ENCODE data around the gene PDGFD. TPM values are rescaled to one million over a fixed set of nuclear protein-coding genes. Genes with fewer than 3 reads are reported as not detected.
"Not testable (repeated sequence)": the region's sequence is repeated elsewhere in the genome, so short reads cannot be mapped to it uniquely, and the experiment has no call there.

The PDGFD gene
- total RNA-seq, 1 donor from 2014 or later, result 10.0 TPM

DNA sequence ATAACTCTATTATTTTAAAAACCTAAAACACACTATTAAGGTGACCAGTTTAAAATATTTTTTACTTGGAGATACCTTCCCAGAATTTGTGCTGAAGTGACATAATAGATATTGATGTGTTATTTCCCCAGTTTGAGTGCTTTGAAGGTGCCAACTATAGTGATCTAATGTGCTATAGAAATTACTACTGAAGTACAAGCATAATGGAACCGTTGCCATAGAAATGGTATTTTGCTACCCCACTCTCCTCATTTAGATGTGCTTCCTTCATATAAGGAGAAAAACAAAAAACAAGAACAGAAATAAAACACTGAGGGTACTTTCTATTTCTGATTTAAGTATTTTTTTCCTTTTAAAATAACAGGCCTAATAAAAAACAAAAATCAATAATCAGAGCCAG lies 108.4 kb downstream of the PDGFD start:
- no peak for DNase-seq (ENCODE audit: low read depth, low spot score)

DNA sequence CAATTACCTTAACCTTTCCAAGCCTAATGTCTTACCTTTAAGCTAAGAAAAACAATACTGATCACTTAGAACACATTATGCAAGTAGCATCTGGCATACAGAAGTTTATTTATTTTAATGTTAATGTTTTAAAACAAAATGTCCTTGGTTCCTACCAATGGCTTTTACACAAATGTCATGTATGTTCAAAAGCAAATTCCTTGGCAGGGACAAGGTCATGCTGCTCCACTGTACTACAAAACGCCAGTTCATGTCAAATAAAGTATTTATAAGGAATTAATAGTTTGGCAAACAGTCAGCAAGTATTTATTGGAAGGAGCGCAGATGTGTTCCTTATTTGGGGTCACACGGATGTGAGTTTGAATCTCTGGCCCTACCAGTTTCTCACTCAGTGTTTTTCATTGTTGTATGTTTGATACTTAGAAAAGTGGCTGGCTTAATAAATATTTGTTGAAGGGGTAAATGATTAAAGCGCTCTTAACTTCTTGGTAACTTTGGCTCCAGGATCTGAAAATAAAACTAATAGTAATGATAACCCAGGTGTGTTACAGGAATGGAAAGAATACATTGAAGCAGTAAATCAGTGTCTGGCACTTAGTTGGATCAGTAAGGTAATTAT lies 108.9 kb downstream of the PDGFD start:
- no peak for DNase-seq (ENCODE audit: low read depth, low spot score)

- no peak for DNase-seq (ENCODE audit: low read depth, low spot score)
These were observed 110.0 kb downstream of the PDGFD start for GRCh38 chr11:104053743-104054478.

DNA sequence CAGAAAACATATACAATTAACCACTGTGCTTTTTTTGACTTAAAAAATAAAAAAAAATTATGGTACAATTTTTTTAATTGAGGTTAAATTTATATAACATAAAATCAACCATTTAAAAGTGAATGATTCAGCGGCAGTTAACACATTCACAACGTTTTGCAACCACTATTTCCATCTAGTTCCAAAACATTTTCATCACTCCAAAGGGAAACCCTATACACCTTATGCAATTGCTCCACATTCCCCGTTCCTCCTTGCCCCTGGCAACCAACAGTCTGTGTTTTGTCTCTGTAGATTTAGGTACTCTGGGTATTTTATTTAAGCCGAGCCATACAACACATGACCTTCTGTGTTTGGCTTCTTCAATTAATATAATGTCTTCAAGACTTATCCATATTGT lies 112.2 kb downstream of the PDGFD start:
- DNase-seq (ENCODE audit: low read depth, low spot score), result no peak

GRCh38 chr11:104049116-104049515 lies 114.8 kb downstream of the PDGFD start:
- DNase-seq (ENCODE audit: low read depth, low spot score), result no peak

DNA sequence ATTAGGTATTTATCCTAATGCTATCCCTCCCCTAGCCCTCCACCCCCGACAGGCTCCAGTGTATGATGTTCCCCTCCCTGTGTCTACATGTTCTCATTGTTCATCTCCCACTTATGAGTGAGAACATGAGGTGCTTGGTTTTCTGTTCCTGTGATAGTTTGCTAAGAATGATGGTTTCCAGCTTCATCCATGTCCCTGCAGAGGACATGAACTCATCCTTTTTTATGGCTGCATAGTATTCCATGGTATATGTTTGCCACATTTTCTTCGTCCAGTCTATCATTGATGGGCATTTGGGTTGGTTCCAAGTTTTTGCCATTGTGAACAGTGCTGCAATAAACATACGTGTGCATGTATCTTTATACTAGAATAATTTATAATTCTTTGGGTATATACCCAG lies 117.1 kb downstream of the PDGFD start:
- DNase-seq (ENCODE audit: low read depth, low spot score), result not testable (repeated sequence)

GRCh38 chr11:104046331-104046730 lies 117.6 kb downstream of the PDGFD start:
- no peak for DNase-seq (ENCODE audit: low read depth, low spot score)

DNA sequence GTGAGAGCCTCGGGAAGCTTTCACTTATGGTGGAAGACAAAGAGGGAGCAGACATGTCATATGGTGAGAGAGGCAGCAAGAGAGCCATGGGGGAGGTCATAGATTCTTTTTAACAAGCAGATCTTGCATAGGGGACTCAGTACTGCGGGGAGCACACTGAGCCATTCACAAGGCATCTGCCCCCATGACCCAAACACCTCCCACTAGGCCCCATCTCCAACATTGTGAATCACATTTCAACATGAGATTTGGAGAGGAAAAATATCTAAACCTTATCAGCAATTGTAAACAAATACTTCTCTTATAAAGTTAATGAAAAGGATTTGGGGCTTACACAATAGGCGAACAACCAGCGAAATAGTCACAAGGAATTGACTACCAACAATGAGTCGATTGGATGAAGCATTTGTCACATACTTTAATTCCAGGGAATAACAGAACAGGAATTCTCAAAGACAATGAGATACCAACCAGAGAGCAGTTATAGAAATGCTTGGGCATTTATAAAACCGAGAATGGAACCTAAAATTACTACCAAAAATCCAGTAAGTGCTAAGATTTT lies 120.2 kb downstream of the PDGFD start:
- no peak for DNase-seq (ENCODE audit: low read depth, low spot score)

DNA sequence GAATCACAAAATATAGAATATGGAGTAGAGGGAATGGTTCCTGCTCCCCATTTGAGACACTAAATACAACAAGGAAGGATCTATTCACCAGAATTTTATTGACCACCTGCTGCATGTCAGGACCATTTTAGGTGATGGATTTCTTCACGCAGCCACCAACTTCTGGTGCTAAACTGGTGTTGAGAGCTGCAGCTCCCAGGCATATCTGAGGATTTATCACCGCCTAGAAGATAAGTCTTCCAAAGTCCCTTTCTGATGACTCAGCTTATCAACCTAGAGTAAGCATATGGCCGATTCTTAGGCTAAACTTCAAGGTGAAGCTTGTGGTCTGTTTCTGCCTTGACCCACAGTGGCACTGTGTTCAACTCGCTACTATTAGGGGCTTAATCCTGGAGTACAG lies 120.8 kb downstream of the PDGFD start:
- no peak for DNase-seq (ENCODE audit: low read depth, low spot score)

DNA sequence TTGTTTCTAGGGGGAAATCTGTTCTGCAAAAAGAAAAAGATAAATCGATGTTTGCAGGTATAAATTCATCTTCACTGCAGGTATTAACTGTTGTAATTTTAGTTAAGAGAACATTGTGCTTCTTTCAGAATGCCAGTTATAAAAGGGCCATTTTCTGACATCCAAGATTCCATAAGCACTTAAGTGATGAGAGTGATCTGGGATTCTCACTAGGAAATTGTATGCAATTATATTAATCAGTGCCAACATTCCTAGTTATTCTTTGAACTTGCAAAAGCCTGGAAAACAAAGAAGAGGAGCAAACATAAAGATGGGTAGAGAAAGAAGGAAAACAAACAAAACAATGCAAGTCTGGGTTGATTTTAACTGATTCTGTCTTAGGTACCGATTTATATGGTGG lies 122.2 kb downstream of the PDGFD start:
- no peak for DNase-seq (ENCODE audit: low read depth, low spot score)

DNA sequence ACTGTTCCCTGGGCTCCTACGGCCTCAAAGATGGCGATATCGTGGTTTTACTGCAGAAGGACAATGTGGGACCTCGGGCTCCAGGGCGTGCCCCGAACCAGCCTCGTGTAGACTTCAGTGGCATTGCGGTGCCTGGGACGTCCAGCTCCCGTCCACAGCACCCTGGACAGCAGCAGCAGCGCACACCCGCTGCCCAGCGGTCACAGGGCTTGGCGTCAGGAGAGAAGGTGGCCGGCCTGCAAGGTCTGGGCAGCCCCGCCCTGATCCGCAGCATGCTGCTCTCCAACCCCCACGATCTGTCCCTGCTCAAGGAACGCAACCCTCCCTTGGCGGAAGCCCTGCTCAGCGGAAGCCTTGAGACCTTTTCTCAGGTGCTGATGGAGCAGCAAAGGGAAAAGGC lies 127.0 kb downstream of the PDGFD start:
- no peak for DNase-seq (ENCODE audit: low read depth, low spot score)

DNA sequence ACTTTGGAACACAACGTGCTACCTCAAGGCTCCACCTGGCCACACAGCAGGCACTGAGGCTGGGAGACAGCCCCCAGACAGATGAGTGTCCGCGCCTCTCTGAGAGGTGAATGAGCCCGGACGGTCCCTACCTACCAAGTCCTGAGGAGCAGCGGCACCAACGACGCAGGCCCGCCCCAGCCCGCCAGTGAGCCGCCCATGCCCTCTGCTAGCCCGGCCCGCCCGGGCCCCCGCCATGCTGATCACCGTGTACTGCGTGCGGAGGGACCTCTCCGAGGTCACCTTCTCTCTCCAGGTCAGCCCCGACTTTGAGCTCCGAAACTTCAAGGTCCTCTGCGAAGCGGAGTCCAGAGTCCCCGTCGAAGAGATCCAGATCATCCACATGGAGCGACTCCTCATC lies 127.4 kb downstream of the PDGFD start, which contains the start of gene DDI1:
DDI1 (plus strand) TSS at position 53 of the 400 bp plus-strand sequence; CDS start at position 236, 183 bp downstream.
- DNase-seq (ENCODE audit: low read depth, low spot score), result no peak

- DNase-seq (ENCODE audit: low read depth, low spot score), result no peak
These were observed 130.4 kb downstream of the PDGFD start for GRCh38 chr11:104033561-104033960.

DNA sequence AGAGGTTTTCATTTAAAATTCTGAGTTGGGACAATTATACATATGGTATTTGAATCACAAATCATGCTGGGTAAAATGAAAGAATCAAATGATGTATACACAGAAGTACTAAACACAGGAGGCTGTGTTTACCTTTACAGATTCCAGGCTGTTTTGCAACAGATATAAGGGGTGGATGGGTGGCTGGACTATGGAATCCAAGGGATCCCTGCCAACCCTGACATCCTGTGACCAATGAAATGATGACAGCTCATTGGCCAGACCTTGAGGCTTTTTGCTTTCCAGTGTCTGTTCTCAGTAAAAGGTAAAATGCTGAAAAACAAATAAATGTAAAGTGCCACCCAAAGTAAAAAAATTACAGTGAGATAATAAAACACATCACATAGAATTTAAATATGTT lies 130.8 kb downstream of the PDGFD start:
- DNase-seq (ENCODE audit: low read depth, low spot score), result no peak

- no peak for DNase-seq (ENCODE audit: low read depth, low spot score)
These were observed 135.3 kb downstream of the PDGFD start for GRCh38 chr11:104028476-104029263.

DNA sequence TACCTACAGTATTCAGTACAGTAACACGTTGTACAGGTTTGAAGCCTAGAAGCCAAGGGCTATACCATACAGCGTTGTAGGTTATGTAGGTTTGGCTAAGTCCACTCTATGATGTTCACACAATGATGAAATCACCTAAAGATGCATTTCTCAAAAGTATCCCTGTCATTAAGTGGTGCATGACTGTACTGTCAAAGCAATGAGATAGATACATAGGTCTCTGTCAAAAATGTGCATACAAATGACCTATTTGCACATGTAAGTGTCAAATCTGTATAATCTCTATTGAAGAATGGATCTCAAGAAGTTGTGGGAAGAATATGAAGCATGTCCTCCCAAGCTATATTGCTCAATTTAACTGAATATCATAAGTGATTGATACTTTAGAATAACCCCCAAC lies 139.4 kb downstream of the PDGFD start:
- DNase-seq (ENCODE audit: low read depth, low spot score), result no peak

DNA sequence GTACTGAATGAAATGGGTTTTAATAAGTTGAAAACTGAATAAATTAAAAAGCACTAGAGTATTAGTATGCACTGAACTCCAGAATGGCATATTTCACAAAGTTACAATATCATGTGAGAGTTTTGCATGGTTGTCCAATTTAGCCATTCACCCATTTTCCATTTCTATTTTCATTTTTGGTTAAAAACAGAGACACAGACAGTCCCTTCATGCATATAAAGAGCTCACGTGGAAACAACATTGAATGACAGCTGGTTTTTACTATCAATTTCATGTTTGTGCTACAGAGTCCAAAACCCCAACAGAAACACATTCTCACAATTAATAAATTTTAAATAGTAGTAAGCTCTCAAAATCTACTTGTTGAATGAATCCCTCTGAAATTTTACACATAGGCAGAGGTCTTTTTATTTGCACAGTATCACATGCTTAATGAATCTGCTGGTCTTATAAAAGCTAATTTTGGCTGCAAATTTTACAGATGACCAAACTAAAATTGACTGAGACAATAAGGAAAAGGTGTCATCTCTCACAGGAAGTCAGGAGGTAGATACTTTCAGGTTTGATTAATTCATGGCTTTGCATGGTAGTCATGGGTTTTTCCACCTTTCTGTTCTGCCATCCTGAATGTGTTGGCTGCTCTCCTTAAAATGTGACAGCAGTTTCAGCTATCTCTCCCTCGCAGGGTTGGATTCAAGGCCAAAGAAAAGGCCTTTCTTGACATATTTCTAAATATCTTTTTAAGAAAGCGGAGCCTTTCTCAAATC lies 148.1 kb downstream of the PDGFD start:
- no peak for DNase-seq (ENCODE audit: low read depth, low spot score)

GRCh38 chr11:104011044-104011443 lies 152.9 kb downstream of the PDGFD start:
- DNase-seq (ENCODE audit: low read depth, low spot score), result no peak

DNA sequence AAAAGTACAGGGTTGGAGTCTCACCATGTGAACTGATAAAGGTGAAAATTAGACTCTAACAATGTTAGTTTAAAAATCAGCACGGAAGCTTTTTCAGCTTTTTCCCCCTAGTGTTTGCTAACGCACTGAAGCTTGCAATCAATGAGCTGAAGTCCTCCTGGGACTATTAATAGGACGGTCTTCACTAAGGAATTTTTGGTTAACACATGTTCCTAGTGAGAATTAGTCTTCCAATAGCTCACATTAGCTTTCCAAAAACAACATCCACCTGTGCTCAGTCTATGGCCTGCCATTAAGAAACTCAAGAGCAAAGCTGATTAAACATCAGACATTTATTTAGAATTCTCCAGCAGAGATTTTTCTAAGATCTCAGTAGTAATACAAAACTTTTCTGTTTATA lies 154.2 kb downstream of the PDGFD start:
- no peak for DNase-seq (ENCODE audit: low read depth, low spot score)

- no peak for DNase-seq (ENCODE audit: low read depth, low spot score)
These were observed 158.6 kb downstream of the PDGFD start for GRCh38 chr11:104005234-104005855.

DNA sequence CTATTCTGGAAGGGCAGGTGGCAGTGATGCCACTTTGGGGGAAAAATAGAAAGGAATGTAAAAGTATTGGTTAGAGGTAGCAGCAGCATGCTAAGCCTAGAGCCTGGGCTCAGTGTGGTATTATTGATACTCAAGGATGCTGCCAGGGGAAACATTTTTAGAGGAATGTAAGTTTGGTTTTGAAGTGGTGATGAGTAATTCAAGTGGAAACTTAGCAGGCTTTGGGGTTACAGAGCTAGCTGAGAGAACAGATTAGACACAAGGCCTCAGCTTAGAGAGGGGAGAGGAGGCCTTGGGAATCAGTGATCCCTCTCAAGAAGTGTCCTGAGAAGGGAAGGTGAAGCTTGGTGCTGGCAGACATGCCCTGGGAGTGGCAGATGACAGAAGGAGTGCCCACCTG lies 160.5 kb downstream of the PDGFD start:
- no peak for DNase-seq (ENCODE audit: low read depth, low spot score)

Data from pulmonary artery endothelial cell (primary cell).